ENCODE measurements around the gene GARRE1. TPM values are rescaled to one million over a fixed set of nuclear protein-coding genes. Genes with fewer than 3 reads are reported as not detected.

The GARRE1 gene, protein sequence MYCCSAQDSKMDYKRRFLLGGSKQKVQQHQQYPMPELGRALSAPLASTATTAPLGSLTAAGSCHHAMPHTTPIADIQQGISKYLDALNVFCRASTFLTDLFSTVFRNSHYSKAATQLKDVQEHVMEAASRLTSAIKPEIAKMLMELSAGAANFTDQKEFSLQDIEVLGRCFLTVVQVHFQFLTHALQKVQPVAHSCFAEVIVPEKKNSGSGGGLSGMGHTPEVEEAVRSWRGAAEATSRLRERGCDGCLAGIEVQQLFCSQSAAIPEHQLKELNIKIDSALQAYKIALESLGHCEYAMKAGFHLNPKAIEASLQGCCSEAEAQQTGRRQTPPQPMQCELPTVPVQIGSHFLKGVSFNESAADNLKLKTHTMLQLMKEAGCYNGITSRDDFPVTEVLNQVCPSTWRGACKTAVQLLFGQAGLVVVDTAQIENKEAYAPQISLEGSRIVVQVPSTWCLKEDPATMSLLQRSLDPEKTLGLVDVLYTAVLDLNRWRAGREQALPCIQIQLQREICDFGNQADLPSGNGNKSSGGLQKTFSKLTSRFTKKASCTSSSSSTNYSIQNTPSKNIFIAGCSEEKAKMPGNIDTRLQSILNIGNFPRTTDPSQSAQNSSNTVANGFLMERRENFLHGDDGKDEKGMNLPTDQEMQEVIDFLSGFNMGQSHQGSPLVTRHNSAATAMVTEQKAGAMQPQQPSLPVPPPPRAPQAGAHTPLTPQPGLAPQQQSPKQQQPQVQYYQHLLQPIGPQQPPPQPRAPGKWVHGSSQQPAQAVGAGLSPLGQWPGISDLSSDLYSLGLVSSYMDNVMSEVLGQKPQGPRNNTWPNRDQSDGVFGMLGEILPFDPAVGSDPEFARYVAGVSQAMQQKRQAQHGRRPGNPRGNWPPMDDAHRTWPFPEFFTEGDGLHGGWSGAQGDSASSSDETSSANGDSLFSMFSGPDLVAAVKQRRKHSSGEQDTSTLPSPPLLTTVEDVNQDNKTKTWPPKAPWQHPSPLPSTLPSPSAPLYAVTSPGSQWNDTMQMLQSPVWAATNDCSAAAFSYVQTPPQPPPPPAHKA (N-terminal part only)
- 11.6 and 13.1 TPM in 2 replicates for total RNA-seq (2014; rRNA removed; shearing (Covaris generic))

DNA sequence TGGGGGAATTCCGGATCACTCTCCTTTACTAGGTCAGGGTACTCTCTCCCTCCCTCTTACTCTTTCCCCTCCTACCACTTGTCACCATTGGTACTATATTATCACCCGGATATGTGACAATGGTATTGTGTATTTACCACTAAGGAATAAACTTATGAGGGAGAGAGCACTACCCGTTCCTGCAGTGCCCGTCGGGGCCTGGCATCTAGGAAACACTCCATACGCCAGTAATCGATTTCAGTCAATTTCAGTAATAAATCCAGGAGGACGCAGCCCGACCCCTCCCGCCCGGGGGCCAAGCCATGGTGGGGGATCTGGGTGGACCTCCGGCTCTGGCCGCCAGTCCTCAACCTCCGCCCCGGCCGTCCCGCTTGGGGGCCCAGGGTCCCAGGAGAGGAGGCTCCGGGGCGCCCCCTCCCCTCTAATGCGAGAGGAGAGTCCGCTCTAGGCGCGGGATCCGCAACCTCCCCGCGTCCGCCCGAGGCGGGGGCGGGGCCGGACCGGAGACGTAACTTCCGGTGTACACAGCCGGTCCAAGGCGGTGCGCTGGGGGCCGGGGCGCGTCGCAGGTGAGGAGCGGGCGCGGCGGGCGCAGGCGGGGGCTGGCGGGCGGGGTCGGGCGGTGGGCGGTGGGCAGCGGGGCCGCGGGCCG lies at the start of gene GARRE1:
GARRE1 (plus strand) TSS at position 509 of the 652 bp plus-strand sequence. CDS start 45,920 bp downstream, outside the sequence.

Other genes with a start within 250 kb of the GARRE1 start
- 76.1 and 105 TPM in 2 replicates for gene LSM14A, start 82.0 kb upstream of the GARRE1 start, total RNA-seq (2014; rRNA removed; shearing (Covaris generic))
- gene GPI, start 110.6 kb downstream of the GARRE1 start, total RNA-seq (2014; rRNA removed; shearing (Covaris generic)), result 201 and 216 TPM in 2 replicates
- gene PDCD2L, start 149.8 kb downstream of the GARRE1 start, total RNA-seq (2014; rRNA removed; shearing (Covaris generic)), result 30.3 and 35.8 TPM in 2 replicates
- 287 and 325 TPM in 2 replicates for gene UBA2, start 173.8 kb downstream of the GARRE1 start, total RNA-seq (2014; rRNA removed; shearing (Covaris generic))
- 11.4 and 12.1 TPM in 2 replicates for gene WTIP, start 227.2 kb downstream of the GARRE1 start, total RNA-seq (2014; rRNA removed; shearing (Covaris generic))

All from A375 (cell line).